ENCODE data around the gene VPS26C.
A peak's percentile ranks its signal among the peaks of the same experiment; 100 is the strongest.

VPS26C gene

DNA sequence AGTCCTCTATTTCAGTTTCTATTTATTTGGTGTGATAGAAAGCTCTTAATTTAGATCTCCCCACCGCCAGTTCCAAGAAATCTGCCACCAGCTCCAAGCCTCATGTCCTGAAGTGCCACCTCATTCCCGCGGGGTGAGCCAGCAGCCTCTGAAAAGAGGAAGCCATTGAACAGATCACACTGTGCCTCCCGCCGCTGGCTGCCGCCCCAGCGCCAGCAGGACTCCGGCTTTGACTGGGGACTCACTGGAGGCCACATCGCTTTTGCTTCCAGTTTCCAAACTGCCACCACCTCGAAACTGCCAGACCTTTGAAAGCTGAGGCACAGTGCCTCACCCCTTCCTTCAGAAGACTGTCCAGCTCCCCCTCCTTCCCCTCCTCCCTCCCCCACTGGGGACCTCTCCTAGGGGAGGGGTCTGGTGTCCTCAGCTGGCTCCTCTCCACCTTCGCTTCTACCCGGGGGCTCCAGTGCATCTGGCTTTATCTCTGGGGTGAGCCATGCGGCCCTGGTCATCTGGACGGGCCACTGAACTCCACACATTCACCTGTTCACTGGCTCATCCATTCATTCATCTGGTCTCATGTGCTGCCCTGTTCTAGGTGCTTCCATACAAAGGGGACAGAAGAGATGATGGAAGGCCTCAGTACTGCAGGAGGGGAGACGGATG is 58.9 kb downstream of the VPS26C start:
- Mint-ChIP-seq H3K4me3 (peak overlapping the region; percentile 58), H3K27ac (peak overlapping the region; percentile 77), H3K4me1 (ENCODE audit: low read depth) (peaks cover 14% of the 10 kb centered on the region), H3K36me3 (ENCODE audit: low read depth) (peaks cover 3% of the 10 kb centered on the region), H3K27me3 (no peaks in the 10 kb centered on the region), H3K9me3 (no peaks in the 10 kb centered on the region)

DNA sequence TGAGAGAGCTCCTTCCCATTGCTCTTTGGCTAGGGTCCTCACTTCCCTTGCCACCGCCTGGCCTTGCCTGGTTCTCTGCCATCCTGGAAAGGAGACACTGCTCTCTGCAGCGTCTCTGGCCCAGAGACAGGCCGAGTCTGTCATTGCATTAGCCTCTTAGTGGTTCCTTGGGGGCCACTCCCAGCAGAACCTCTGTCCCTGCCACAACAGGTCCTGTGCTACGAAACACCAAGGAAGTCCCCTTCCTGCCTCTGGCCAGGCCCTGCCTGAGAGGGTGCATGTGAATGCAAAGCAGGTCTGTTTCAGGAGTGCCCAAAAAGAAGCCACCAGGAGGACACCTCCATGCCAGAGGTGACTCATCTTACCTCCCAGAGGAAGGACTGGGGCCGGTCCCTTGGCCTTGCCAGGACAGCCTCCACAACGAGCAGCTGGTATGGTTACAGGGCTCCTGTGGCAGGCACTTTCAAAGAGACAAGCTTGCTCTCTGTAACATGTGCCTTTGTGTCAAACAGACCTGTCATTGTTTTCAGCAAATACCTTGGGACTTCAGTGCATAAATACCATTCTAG is 59.6 kb downstream of the VPS26C start:
- Mint-ChIP-seq H3K4me3 (peak overlapping the region; percentile 58), H3K36me3 (ENCODE audit: low read depth) (peaks cover 9% of the 10 kb centered on the region), H3K27me3 (no peaks in the 10 kb centered on the region), H3K27ac (peak overlapping the region; percentile 77), H3K4me1 (ENCODE audit: low read depth) (peaks cover 14% of the 10 kb centered on the region), H3K9me3 (no peaks in the 10 kb centered on the region)

- Mint-ChIP-seq H3K36me3 (ENCODE audit: low read depth) (peaks cover 20% of the 10 kb centered on the region), H3K9me3 (no peaks in the 10 kb centered on the region), H3K27ac (no peak overlapping the region), H3K27me3 (no peaks in the 10 kb centered on the region), H3K4me3 (no peak overlapping the region), H3K4me1 (ENCODE audit: low read depth) (peaks cover 14% of the 10 kb centered on the region)
Measured at GRCh38 chr21:37206496-37206895, 60.6 kb downstream of the VPS26C start.

GRCh38 chr21:37204580-37204979 is 62.6 kb downstream of the VPS26C start:
- H3K4me3 Mint-ChIP-seq: no peak overlapping the region
- peaks cover 34% of the 10 kb centered on the region for H3K36me3 Mint-ChIP-seq (ENCODE audit: low read depth)
- H3K27me3 Mint-ChIP-seq: no peaks in the 10 kb centered on the region
- H3K4me1 Mint-ChIP-seq (ENCODE audit: low read depth): peaks cover 14% of the 10 kb centered on the region
- H3K27ac Mint-ChIP-seq: no peak overlapping the region
- H3K9me3 Mint-ChIP-seq: no peaks in the 10 kb centered on the region

DNA sequence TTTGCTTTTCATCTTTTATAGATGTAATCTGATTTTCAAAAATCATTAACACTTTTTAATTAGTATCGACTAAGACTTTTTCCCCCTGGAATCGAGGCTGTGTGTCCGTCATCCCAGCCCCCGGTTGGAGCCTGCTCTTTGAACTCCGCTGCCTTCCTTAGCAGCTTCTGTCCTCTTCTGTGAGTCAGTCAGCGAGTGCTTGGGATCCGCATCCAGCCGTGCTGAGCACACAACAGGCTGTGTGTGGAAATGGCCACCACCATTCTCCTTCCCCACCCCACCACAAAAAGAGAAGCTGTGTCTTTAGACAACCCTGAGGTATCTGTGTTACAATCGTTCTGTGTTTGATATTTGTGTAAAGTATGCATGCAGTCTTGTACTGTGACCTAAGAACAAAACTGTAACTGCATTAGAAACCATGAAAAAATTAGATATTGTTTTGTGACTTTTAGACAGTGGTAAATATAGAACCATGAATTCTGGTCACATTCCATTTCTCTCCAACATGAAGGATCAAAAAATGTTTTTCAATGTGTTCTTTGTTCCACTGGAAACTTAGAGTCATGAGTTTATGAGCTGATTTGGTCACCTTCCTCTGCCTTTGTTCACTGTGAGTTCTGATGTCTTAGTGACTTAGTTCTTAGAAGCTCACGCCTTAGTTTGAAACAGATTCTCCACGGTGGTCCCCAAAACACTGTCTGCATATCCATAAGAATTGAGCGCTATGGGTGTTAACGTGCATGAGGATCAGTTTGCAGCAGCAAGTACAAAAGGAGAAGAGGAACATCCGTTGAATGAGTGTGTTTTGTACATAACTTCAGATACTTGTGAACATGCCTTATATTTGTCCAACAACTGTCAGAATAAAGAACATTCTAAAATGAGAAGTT is 64.7 kb downstream of the VPS26C start:
- Mint-ChIP-seq H3K4me1 (ENCODE audit: low read depth) (peaks cover 5% of the 10 kb centered on the region), H3K27me3 (no peaks in the 10 kb centered on the region), H3K9me3 (no peaks in the 10 kb centered on the region), H3K36me3 (ENCODE audit: low read depth) (peaks cover 46% of the 10 kb centered on the region), H3K27ac (no peak overlapping the region), H3K4me3 (no peak overlapping the region)

- Mint-ChIP-seq H3K4me1 (ENCODE audit: low read depth) (no peaks in the 10 kb centered on the region), H3K27ac (peak overlapping the region; percentile 45), H3K4me3 (no peak overlapping the region), H3K27me3 (no peaks in the 10 kb centered on the region), H3K36me3 (ENCODE audit: low read depth) (peaks cover 56% of the 10 kb centered on the region), H3K9me3 (no peaks in the 10 kb centered on the region)
Measured at GRCh38 chr21:37200641-37201480, 66.3 kb downstream of the VPS26C start.

DNA sequence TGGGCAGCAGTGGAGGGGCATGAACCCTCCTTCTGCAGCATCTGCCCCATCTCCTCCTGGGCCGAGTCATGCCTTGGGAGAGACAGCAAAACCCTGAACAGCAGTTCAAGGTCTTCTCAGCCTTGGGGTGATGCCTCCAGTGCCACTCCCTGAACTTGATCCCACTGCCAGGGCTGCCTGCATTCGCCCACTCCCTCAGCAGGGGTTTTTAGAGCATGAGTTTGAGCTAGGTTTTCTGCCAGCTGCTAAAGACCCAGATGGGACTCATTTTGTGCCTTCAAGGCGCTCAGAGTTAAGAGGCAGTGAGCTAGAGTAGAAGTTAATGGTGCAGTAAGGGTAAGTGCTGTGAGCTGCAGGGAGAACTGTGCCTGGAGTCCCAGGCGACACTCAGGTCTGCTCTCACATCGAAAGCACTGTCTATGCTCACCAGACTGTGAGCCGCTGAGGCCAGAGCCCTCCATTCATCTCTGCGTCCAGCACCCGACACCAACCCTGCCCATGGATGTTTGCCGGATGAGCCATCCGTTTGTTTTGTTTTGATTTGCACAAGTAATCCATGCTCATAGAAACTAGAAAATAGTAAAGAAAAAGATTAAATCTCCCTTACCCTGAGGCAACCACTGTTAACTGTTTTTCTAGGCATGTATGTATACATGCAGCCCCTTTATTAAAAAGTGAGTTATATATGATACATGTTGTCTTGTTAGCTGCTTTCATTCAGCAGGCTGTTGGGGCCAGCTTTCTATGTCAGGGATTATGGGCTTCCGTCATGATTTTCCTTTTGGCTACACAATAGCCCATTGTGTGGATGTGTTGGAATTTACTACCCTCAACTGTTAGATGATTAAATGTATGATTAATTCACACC is 67.8 kb downstream of the VPS26C start:
- Mint-ChIP-seq H3K4me1 (ENCODE audit: low read depth) (no peaks in the 10 kb centered on the region), H3K27me3 (no peaks in the 10 kb centered on the region), H3K27ac (no peak overlapping the region), H3K9me3 (no peaks in the 10 kb centered on the region), H3K36me3 (ENCODE audit: low read depth) (peaks cover 65% of the 10 kb centered on the region), H3K4me3 (no peak overlapping the region)

DNA sequence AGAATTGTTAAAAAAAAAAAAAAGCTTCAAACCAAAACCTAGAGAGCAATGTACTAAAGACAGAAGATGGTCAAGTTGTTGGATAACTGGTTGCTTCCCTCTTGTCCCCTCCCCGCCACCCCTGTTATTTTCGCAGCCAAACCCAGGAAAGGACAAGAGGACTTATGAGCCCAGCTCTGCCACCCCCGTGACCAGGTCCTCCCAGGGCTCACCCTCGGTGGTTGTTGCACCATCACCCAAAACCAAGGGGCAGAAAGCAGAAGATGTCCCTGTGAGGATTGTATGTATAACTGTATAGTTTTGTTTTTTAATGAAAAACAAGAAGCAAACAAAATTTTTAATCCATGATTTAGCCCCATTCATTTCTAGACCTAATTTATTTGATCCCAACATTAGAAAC is 69.4 kb downstream of the VPS26C start:
- Mint-ChIP-seq H3K27ac (no peak overlapping the region), H3K36me3 (ENCODE audit: low read depth) (peaks cover 73% of the 10 kb centered on the region), H3K9me3 (no peaks in the 10 kb centered on the region), H3K4me1 (ENCODE audit: low read depth) (no peaks in the 10 kb centered on the region), H3K4me3 (no peak overlapping the region), H3K27me3 (no peaks in the 10 kb centered on the region)

- peaks cover 72% of the 10 kb centered on the region for H3K36me3 Mint-ChIP-seq (ENCODE audit: low read depth)
- H3K27me3 Mint-ChIP-seq: no peaks in the 10 kb centered on the region
- H3K27ac Mint-ChIP-seq: no peak overlapping the region
- H3K9me3 Mint-ChIP-seq: no peaks in the 10 kb centered on the region
- H3K4me1 Mint-ChIP-seq (ENCODE audit: low read depth): no peaks in the 10 kb centered on the region
- H3K4me3 Mint-ChIP-seq: no peak overlapping the region
Measured at GRCh38 chr21:37196847-37197246, 70.3 kb downstream of the VPS26C start.

DNA sequence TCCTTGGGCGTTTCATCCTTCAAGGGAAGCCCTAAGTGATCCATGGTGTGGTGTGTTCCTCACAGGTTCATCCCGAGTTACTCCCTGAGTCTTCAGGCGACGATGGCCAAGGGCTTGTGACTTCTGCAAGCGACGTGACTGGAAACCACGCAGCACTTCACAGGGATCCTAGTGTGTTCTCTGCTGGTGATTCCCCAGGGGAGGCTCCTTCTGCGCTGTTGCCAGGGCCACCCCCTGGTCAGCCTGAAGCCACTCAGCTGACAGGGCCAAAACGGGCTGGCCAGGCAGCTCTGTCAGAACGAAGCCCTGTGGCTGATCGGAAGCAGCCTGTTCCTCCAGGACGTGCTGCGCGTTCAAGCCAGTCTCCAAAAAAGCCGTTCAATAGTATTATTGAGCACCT is 71.5 kb downstream of the VPS26C start:
- H3K4me3 Mint-ChIP-seq: no peak overlapping the region
- no peaks in the 10 kb centered on the region for H3K9me3 Mint-ChIP-seq
- H3K36me3 Mint-ChIP-seq (ENCODE audit: low read depth): peaks cover 69% of the 10 kb centered on the region
- H3K4me1 Mint-ChIP-seq (ENCODE audit: low read depth): no peaks in the 10 kb centered on the region
- no peak overlapping the region for H3K27ac Mint-ChIP-seq
- no peaks in the 10 kb centered on the region for H3K27me3 Mint-ChIP-seq

DNA sequence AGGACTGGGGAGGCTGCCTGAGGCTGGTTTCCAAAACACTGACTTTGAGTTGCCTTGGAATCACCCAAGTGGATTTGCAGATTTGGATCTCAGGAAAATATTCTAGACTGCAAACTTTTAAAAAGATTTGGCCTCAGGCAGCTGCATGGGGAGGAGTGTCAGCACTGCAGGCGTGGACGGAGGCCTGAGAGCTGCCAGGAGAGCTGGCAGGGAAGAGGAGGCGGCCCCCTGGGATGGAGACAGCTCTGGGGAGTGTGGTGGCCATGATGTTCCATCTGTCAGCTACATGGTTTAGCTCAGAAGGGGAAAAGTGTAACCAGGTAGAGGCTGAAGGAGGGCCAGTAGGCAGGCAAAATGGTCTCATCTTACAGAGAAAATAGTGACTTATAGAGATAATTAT is 72.1 kb downstream of the VPS26C start:
- H3K27ac Mint-ChIP-seq: no peak overlapping the region
- H3K36me3 Mint-ChIP-seq (ENCODE audit: low read depth): peaks cover 67% of the 10 kb centered on the region

GRCh38 chr21:37193676-37194075 is 73.5 kb downstream of the VPS26C start:
- Mint-ChIP-seq H3K9me3 (no peaks in the 10 kb centered on the region), H3K4me1 (ENCODE audit: low read depth) (no peaks in the 10 kb centered on the region), H3K27ac (no peak overlapping the region)

More for the DNA sequence above, 72.1 kb downstream of the VPS26C start:
- no peaks in the 10 kb centered on the region for H3K4me1 Mint-ChIP-seq (ENCODE audit: low read depth)
- H3K9me3 Mint-ChIP-seq: no peaks in the 10 kb centered on the region
- no peaks in the 10 kb centered on the region for H3K27me3 Mint-ChIP-seq
- H3K4me3 Mint-ChIP-seq: no peak overlapping the region

GRCh38 chr21:37193006-37193405 is 74.1 kb downstream of the VPS26C start:
- Mint-ChIP-seq H3K4me1 (ENCODE audit: low read depth) (no peaks in the 10 kb centered on the region), H3K36me3 (ENCODE audit: low read depth) (peaks cover 72% of the 10 kb centered on the region), H3K27ac (no peak overlapping the region), H3K27me3 (no peaks in the 10 kb centered on the region), H3K4me3 (no peak overlapping the region), H3K9me3 (no peaks in the 10 kb centered on the region)

More at GRCh38 chr21:37193676-37194075, 73.5 kb downstream of the VPS26C start:
- peaks cover 71% of the 10 kb centered on the region for H3K36me3 Mint-ChIP-seq (ENCODE audit: low read depth)
- H3K4me3 Mint-ChIP-seq: no peak overlapping the region
- no peaks in the 10 kb centered on the region for H3K27me3 Mint-ChIP-seq

DNA sequence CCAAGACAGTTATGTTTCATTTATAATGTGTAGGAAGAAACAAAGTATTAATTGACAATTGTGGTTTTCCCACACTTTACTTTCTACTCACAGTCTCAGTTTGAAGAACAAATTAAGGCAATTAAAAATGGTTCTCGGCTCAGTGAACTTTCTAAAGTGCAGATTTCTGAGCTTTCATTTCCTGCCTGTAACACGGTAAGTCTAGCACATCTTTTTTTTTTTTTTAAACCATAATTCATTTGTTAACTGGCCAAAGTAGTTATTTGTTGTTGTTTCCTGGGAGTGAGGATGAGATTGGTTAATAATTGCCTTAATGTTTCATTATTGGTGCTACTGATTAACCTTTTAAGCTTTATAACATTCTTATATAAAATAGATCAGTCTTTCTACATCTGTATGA is 75.1 kb downstream of the VPS26C start:
- H3K4me1 Mint-ChIP-seq (ENCODE audit: low read depth): no peaks in the 10 kb centered on the region
- no peaks in the 10 kb centered on the region for H3K9me3 Mint-ChIP-seq
- peaks cover 68% of the 10 kb centered on the region for H3K36me3 Mint-ChIP-seq (ENCODE audit: low read depth)
- H3K27me3 Mint-ChIP-seq: no peaks in the 10 kb centered on the region
- H3K4me3 Mint-ChIP-seq: no peak overlapping the region
- no peak overlapping the region for H3K27ac Mint-ChIP-seq
